Activated naive CD4-positive, alpha-beta T cell treated with Interleukin-2 at 50 U/mL for 16 hours (primary cell): ENCODE results near the gene ATP5F1E.

Experiments used
- DNase-seq: peaks from one replicate; pipeline ENCODE4 v3.0.0-alpha.2; 2020

Gene ATP5F1E

DNA sequence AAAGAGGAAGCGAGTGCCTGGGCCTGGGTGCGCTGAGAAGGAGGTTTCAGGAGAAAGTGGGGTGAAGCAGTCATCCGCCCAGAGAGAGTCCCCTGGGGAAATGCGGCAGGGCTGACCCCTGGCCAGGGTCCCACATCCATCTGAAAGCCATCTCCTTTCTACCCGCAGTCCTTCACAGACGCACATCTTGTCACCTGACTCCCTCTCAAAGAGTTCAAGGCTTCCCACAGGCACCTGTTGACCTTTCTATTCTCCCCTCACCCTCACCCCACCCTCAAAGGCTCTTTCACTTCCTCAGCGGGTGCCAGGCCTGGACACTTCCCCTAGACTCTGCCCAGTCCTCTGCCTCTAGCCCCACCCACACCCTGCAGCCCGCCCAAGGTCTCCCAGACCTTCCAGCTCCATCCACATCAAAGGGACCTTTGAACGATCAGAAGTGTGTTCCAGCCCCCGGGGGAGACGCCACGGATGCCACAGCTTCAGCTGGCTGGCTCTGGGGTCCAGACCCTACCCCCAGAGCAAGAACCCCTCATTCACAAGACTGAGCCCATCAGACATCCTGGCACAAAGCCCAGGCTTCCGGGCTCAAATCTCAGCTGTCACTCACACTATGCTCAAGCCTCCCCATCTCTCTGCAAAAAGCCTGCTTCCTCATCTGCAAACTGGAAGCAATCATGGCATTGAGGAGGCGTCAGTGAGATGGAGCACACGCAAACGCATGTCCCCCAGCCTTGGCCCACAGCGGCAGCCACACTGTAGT lies 27.2 kb downstream of the ATP5F1E start:
- peak; percentile 25 for DNase-seq

- peak; percentile 53 for DNase-seq
Observed at GRCh38 chr20:59004493-59004762, 27.7 kb downstream of the ATP5F1E start.

DNA sequence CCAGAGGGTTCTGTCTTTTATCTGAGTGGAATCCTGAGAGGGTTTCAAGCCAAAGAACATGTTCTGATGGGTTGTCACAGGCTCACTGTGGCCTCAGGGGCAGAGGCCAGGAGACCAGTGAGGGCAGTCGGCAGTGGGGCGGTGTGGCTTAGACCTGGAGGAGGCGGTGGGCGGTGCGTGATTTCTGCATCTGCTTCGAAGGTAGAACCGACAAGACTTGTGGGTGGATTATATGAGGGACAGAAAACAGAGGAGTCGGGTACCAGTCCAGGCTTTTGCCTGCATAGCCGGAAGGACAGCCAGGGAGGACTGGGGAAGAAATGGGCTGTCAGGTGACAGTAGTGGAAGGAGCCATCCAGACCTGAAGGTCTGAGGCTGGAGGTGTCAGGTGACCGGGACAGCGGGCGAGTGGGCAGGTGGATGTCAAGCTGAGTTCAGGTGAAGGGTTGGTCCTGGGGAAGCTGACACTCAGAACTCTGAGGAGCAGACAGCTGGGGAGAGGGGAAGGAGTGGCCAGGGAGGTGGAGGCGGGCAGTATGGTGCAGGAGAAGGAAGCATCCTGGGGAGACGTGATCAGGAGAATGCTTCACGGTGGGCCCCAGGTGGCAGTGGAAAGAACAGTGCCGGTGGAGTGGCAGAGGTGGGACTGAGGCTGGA lies 28.2 kb downstream of the ATP5F1E start:
- no peak for DNase-seq

DNA sequence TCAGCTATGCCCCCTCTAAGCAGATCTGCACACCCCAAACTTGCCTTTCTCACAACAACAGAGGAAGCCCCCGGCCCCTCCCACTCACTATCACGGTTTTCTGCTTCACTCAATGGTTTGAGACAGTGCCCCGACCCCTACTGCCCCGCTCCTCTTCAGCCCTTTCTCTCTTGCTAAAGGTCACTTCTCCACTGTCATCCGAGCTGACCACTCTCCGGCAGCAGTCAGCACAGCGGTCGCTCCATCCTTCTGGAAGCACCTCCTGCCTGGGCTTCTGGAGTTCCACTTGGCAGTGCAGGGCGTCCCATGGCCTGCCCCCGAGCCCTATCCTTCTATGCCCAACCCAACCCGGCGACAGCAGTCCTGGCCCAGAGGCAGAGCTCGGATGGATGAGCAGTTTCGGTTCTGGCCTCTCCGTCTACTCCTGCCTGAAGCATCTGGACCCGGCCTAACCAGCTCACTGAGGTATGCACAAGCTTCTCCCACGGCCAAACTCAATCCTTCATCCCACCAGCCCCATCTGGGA lies 29.2 kb downstream of the ATP5F1E start:
- DNase-seq: no peak

DNA sequence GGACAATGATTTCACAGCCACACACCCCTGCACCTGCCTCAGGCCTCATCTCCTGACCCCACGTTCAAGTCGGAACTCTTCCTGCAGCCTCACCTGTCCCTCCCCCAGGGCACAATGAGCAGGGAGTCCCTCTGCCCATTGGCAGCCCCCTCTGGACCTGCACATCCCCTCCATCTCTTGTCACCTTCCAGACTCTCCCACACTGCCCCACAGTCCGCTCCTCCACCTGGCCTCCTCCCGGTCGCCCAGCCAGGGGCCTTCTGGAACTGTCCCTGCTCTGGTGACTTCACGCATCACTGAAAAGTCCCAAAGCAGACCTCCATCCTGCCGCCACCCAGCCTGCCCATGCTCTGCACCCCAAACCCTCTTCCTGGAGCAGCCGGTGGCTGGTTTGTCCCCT lies 29.7 kb downstream of the ATP5F1E start:
- no peak for DNase-seq

GRCh38 chr20:59001449-59002171 lies 30.5 kb downstream of the ATP5F1E start:
- no peak for DNase-seq

DNA sequence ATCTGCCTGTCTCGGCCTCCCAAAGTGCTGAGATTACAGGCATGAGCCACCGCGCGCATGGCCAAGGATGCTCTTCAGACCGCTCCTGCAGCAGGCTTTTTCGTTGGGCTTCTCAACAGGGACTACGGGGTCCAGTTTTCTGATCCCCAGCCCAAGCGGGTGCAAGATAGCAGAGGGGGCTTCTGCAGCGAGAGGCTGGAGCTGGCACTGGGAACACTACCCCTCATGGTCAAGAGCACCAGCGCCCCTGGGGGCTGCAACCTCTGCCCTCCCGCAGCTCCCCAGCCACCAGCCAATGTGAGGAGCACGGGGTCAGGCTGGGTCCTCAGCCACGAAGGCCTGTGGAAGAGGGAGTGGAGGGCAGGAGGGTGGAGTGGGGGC lies 31.1 kb downstream of the ATP5F1E start:
- DNase-seq: no peak

- DNase-seq: no peak
Observed at GRCh38 chr20:59000326-59000725, 31.8 kb downstream of the ATP5F1E start.

GRCh38 chr20:58998656-58999055 lies 33.5 kb downstream of the ATP5F1E start:
- DNase-seq: no peak

DNA sequence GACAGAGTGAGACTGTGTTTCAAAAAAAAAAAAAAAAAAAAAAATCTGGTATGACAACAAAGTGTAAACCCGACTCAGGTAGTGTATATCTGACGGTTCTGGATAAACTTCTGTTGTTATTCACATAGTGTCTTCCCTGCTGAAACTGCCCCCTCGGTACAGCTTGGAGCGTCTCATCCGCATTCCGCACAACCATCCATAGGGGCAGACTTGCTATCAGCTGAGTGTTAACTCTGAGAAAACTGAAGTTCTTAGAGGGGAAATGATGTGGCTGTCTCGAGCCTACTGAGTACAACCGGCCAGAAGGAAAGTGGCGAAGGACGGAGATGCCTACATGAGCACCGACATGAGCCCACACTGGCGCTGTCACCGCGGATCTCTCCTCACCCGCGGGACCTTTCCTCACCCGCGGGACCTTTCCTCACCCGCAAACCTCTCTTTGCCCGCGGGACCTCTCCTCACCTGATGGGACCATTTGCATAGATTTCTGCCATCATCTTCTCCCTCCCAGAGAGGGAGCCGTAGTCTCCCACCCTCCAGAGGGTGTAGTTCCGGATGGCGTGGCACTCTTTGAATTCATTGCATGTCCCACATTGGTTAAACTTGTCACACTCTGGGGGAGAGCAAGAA lies 34.9 kb downstream of the ATP5F1E start:
- DNase-seq: no peak

DNA sequence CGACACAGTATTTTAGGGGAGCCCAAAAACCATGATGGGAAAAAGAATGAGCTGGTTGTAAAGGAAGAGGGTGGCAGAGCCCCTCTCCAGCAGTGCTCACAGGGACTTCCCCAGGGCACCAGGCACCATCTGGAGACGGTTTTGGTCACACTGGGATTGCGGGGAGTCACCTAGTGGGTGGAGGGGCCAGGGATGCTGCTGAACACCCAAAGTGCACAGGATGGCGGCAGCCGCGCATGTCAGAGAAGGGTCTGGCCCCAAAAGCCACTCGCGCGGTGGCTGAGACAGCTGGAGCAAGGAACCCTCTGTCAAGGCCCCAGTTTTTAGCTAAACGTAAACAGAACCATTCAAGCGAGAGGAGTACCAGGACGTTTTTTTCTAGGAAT lies 35.9 kb downstream of the ATP5F1E start:
- no peak for DNase-seq

GRCh38 chr20:58995461-58996225 lies 36.5 kb downstream of the ATP5F1E start:
- no peak for DNase-seq

DNA sequence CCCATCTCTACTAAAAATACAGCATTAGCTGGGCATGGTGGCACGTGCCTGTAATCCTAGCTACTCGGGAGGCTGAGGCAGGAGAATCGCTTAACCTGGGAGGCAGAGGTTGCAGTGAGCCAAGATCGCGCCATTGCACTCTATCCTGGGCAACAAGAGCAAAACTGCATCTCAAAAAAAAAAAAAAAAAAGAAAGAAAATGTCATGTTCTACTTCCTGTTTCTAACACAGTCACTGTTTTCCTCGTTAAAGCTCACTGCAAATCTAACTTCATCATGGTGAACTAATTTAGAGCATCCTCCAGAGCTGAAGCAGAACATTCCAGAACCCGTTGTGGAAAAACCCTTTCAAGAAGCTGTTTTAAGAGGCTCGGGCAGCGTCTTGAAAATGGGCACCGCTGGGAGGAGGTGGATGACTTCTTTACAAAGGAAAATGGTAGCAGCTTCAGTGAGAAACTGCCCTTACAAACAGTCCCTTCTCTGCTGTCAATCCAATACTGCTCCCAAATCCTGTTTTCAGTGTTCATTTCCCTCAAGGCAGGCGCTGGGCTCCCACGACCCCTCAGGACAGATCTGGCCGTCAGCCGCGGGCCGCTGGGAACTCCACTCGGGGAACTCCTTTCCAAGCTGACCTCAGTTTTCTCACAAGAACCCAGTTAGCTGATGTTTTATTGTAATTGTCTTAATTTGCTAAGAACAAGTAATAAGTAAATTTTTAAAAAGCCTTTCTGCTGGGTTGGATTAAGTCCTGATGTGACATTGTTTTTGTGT lies 37.6 kb downstream of the ATP5F1E start:
- no peak for DNase-seq

DNA sequence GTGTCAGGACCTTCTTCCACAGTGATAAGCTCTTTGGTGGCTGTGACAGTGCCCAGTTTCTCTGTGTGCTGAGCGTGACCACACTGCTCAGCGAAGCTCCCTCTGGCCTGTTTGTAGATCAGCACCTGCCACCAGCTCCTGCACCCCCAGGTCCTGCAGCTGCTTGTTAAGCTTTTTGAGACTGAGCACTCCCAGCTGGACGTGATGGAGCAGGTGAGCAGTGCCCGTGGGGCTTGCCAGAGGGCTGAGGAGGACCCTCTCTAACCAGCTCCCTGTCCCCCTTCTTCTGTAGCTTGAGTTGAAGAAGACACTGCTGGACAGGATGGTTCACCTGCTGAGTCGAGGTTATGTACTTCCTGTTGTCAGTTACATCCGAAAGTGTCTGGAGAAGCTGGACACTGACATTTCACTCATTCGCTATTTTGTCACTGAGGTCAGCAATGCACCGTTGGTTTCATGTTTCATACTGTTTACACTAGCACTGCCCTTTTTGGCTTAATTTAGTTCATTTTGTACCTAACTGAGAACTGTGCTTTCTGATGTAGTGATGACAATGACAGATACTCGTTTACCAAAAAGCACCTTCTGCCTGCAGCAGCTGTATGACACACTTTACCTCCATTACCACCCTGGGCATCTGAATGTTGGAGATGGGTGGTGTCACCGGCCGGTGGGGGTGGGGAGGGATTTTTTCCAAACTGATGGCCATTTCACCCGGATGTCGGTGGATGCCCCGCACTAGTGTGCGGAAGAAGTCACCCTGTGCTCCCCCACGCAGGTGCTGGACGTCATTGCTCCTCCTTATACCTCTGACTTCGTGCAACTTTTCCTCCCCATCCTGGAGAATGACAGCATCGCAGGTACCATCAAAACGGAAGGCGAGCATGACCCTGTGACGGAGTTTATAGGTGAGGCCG lies 38.5 kb downstream of the ATP5F1E start:
- DNase-seq: no peak

GRCh38 chr20:58992911-58993310 lies 39.2 kb downstream of the ATP5F1E start:
- DNase-seq: no peak

DNA sequence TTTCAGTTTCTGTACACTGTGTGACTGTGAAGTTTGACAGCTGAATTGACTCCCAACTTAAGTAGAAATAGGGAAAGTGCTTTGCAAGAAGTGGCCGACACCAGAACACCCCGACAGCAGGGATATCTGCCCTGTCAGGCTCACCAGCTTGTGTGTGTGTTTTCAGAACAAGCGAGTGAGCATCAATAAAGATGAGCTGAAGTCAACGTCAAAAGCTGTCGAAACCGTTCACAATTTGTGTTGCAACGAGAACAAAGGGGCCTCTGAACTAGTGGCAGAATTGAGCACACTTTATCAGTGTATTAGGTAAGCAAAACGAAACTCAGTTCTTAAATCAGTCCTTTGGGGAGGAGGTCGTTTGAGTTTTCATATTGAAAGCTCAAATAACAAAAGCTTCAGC lies 40.4 kb downstream of the ATP5F1E start:
- no peak for DNase-seq

GRCh38 chr20:58990651-58991445 lies 41.3 kb downstream of the ATP5F1E start:
- no peak for DNase-seq

DNA sequence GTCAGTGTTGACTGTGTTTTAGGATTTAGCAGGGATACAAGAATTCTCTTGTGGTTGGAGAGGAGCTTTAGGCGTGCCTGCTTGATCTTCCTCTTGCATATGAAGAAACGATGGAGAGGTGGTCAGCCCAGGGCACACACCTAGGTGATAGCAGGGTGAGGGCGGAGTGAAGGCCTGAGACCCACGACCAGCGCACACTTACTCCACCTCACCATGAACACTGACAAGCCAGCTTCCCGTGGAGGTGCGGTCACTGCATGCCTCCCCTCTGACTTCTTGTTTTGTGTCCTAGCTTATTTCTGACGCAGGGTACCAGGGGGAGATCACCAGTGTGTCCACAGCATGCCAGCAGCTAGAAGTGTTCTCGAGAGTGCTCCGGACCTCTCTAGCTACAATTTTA lies 42.9 kb downstream of the ATP5F1E start:
- no peak for DNase-seq

- no peak for DNase-seq
Observed at GRCh38 chr20:58988565-58988882, 43.6 kb downstream of the ATP5F1E start.
